ENCODE data around the gene SLX4IP.

The SLX4IP gene

DNA sequence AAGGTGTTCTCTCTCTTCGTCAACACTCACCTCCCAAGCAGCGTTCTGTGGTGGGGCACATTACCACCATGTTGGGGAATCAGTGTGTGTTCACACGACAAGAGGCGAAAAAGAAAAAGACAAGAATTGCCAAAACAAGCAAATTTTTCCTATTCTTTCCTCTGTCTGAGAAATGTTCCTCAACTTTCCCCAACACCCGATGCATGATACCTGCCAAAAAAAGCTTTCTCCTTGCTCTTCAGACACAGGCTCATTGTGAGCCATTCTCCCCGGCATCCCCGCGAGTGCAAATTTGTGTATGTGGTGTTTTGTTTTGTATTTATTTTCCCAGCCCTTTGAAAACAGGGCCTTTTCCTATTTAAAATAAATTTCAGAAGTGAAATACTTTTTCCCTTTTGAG is 137.7 kb downstream of the SLX4IP start (continued):
- no peak for TF ChIP-seq ZEB2 (tag by site-specific recombination; IDR thresholded peaks at IDR 0.05)
- TF ChIP-seq AEBP2 (tag by site-specific recombination; IDR thresholded peaks at IDR 0.05; ENCODE audit: borderline replicate concordance) = no peak
- TF ChIP-seq ZNF785 (tag by site-specific recombination; IDR thresholded peaks at IDR 0.05) = no peak
- TF ChIP-seq ZSCAN18 (tag by site-specific recombination; IDR thresholded peaks at IDR 0.05) = no peak

DNA sequence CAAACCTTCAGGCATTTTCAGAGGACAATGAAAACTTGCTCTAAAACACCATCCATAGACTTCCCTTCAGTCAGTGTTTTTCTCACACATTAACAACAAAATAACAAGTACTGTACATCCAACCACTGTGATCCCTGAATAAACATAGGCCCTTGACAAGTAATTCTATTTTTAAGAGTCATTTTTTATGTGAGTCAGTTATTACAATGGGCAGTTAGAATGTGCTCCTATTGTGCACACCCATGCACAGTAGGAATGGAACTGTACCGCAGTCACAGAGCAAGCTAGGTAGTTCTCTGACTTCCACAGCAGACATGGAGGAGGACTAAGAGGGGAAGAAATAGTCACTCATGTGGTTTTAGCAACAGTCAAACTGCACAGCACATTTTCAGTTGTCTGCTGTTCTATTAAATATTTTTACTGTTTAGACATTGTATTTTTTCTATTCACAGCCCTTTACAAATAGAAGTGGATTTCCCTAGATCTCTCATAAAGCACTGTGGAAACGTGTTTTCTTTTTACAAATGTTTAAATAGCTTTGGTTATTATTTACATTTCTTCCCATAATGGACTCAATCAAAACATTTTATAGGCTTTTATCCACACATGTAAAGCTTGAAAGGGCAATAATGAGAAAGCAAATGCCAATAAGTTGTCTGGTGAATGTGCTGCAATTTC is 138.3 kb downstream of the SLX4IP start:
- ChIA-PET CTCF (no interaction called here), POLR2A (interaction anchor here (0.7 kb wide), 1 partner anchor 1143 kb away, joined by 3 read pairs; no protein-coding TSS in a partner anchor)
- Histone ChIP-seq H3K4me3 (ENCODE audit: low read depth, low read length) (no peak overlapping the region), H3K4me1 (ENCODE audit: control insufficient read depth, insufficient read depth, low read length) (peaks cover 12% of the 10 kb centered on the region), H3K27ac (ENCODE audit: extremely low read depth, low read depth, low read length) (no peak overlapping the region), H3K9me3 (ENCODE audit: control insufficient read depth, insufficient read depth, low read depth, low read length) (no peaks in the 10 kb centered on the region), H3K36me3 (ENCODE audit: control insufficient read depth in 2 of 2, insufficient read depth in 1 of 2, low read length in 2 of 2) (no peaks in the 10 kb centered on the region)
- no peak for TF ChIP-seq ZSCAN18 (tag by site-specific recombination; IDR thresholded peaks at IDR 0.05)
- TF ChIP-seq, protein P1, sequence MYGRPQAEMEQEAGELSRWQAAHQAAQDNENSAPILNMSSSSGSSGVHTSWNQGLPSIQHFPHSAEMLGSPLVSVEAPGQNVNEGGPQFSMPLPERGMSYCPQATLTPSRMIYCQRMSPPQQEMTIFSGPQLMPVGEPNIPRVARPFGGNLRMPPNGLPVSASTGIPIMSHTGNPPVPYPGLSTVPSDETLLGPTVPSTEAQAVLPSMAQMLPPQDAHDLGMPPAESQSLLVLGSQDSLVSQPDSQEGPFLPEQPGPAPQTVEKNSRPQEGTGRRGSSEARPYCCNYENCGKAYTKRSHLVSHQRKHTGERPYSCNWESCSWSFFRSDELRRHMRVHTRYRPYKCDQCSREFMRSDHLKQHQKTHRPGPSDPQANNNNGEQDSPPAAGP (tag by site-specific recombination; IDR thresholded peaks at IDR 0.05) = no peak
- 0 out of 2 replicates have a peak, but pooled peaks have one; percentile 22 for TF ChIP-seq GFI1B (tag by site-specific recombination; IDR thresholded peaks at IDR 0.05)
- TF ChIP-seq ZSCAN23 (tag by site-specific recombination; IDR thresholded peaks at IDR 0.05) = no peak
- TF ChIP-seq PRDM6 (tag by site-specific recombination; IDR thresholded peaks at IDR 0.05) = peak; percentile 81
- TF ChIP-seq YY2 (tag by site-specific recombination; IDR thresholded peaks at IDR 0.05) = no peak

- CTCF ChIA-PET = no interaction called here
- Histone ChIP-seq H3K4me1 (ENCODE audit: control insufficient read depth, insufficient read depth, low read length) (peaks cover 16% of the 10 kb centered on the region), H3K36me3 (ENCODE audit: control insufficient read depth in 2 of 2, insufficient read depth in 1 of 2, low read length in 2 of 2) (no peaks in the 10 kb centered on the region), H3K27ac (ENCODE audit: extremely low read depth, low read depth, low read length) (no peak overlapping the region), H3K4me3 (ENCODE audit: low read depth, low read length) (no peak overlapping the region), H3K9me3 (ENCODE audit: control insufficient read depth, insufficient read depth, low read depth, low read length) (no peaks in the 10 kb centered on the region)
- TF ChIP-seq PRDM6 (tag by site-specific recombination; IDR thresholded peaks at IDR 0.05) = 0 out of 2 replicates have a peak, but pooled peaks have one; percentile 42
- TF ChIP-seq, protein P2, sequence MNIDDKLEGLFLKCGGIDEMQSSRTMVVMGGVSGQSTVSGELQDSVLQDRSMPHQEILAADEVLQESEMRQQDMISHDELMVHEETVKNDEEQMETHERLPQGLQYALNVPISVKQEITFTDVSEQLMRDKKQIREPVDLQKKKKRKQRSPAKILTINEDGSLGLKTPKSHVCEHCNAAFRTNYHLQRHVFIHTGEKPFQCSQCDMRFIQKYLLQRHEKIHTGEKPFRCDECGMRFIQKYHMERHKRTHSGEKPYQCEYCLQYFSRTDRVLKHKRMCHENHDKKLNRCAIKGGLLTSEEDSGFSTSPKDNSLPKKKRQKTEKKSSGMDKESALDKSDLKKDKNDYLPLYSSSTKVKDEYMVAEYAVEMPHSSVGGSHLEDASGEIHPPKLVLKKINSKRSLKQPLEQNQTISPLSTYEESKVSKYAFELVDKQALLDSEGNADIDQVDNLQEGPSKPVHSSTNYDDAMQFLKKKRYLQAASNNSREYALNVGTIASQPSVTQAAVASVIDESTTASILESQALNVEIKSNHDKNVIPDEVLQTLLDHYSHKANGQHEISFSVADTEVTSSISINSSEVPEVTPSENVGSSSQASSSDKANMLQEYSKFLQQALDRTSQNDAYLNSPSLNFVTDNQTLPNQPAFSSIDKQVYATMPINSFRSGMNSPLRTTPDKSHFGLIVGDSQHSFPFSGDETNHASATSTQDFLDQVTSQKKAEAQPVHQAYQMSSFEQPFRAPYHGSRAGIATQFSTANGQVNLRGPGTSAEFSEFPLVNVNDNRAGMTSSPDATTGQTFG (tag by site-specific recombination; IDR thresholded peaks at IDR 0.05; ENCODE audit: borderline replicate concordance) = no peak
- POLR2A ChIA-PET = interaction anchor here (0.7 kb wide), 1 partner anchor 1142 kb away, joined by 3 read pairs; no protein-coding TSS in a partner anchor
Observed at GRCh38 chr20:10573951-10574339, 138.8 kb downstream of the SLX4IP start.

All from HEK293 (cell line).